OCI-LY7 (cell line): Measurements from ENCODE around the gene CEP112.

ENCODE experiments used
- EZH2phosphoT487 ChIP-seq: fragments of 200-600 bp; sonication (generic); IDR thresholded peaks from 2 replicates; pipeline ENCODE4 v1.6.1; 2018; ENCODE audit warnings: low read depth, borderline replicate concordance, mild to moderate bottlenecking, mixed run types, antibody characterized with exemption, low read length, moderate library complexity, mixed read lengths
- TF ChIP-seq, protein P1 (sequence below): fragments of 200-600 bp; sonication (generic); conservative IDR thresholded peaks from 2 replicates; pipeline ENCODE4 v1.5.1; 2014; ENCODE audit warnings: mild to moderate bottlenecking, antibody characterized with exemption, low read length, moderate library complexity, mixed read lengths

DNA sequence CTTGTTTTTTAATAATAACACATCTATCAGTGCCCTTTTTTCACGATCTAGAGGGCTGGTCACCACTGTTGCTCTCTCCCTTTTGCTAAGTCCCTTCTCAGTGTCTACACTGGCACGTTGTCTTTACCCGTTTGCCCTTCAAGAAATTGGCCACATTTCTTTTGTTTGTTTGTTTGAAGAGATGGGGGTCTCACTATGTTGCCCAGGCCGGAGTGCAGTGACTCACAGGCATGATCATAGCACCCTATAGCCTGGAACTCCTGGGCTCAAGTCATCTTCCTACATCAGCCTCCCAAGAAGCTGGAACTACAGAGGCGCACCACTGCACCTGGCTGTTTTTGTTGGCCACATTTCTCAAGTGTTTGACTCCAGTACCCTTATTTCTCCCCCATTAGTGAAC lies 492.5 kb downstream of the CEP112 start:
- TF ChIP-seq, protein P1, sequence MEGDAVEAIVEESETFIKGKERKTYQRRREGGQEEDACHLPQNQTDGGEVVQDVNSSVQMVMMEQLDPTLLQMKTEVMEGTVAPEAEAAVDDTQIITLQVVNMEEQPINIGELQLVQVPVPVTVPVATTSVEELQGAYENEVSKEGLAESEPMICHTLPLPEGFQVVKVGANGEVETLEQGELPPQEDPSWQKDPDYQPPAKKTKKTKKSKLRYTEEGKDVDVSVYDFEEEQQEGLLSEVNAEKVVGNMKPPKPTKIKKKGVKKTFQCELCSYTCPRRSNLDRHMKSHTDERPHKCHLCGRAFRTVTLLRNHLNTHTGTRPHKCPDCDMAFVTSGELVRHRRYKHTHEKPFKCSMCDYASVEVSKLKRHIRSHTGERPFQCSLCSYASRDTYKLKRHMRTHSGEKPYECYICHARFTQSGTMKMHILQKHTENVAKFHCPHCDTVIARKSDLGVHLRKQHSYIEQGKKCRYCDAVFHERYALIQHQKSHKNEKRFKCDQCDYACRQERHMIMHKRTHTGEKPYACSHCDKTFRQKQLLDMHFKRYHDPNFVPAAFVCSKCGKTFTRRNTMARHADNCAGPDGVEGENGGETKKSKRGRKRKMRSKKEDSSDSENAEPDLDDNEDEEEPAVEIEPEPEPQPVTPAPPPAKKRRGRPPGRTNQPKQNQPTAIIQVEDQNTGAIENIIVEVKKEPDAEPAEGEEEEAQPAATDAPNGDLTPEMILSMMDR, result no peak
- no peak for TF ChIP-seq EZH2phosphoT487
